ENCODE results near the gene NHLH2.
A peak's percentile ranks its signal among the peaks of the same experiment; 100 is the strongest.

NHLH2 gene

GRCh38 chr1:115840605-115841460 lies at the start of gene NHLH2:
Gene NHLH2 (minus strand): TSS chr1:115841126. CDS start chr1:115838372, 2,754 bp downstream.
- peak; percentile 92 for DNase-seq

- DNase-seq: no peak
These were observed 49.7 kb upstream of the NHLH2 start for GRCh38 chr1:115890580-115890979.

GRCh38 chr1:115888976-115889375 lies 48.0 kb upstream of the NHLH2 start:
- DNase-seq: no peak

- DNase-seq: no peak
These were observed 42.3 kb upstream of the NHLH2 start for GRCh38 chr1:115882913-115883902.

GRCh38 chr1:115880981-115881672 lies 40.2 kb upstream of the NHLH2 start:
- DNase-seq: no peak

GRCh38 chr1:115879977-115880376 lies 39.1 kb upstream of the NHLH2 start:
- no peak for DNase-seq

GRCh38 chr1:115877511-115877910 lies 36.6 kb upstream of the NHLH2 start:
- DNase-seq: no peak

GRCh38 chr1:115874904-115875303 lies 34.0 kb upstream of the NHLH2 start:
- DNase-seq: no peak

- DNase-seq: no peak
These were observed 33.6 kb upstream of the NHLH2 start for GRCh38 chr1:115874497-115874896.

GRCh38 chr1:115873184-115873583 lies 32.3 kb upstream of the NHLH2 start:
- DNase-seq: no peak

- no peak for DNase-seq
These were observed 28.1 kb upstream of the NHLH2 start for GRCh38 chr1:115869064-115869463.

GRCh38 chr1:115867216-115867615 lies 26.3 kb upstream of the NHLH2 start:
- DNase-seq: no peak

GRCh38 chr1:115865704-115866380 lies 24.9 kb upstream of the NHLH2 start:
- DNase-seq: no peak

- DNase-seq: no peak
These were observed 21.5 kb upstream of the NHLH2 start for GRCh38 chr1:115862403-115862802.

- DNase-seq: no peak
These were observed 13.1 kb upstream of the NHLH2 start for GRCh38 chr1:115854005-115854404.

- DNase-seq: no peak
These were observed 10.0 kb upstream of the NHLH2 start for GRCh38 chr1:115850937-115851336.

GRCh38 chr1:115847787-115848186 lies 6.9 kb upstream of the NHLH2 start:
- DNase-seq: no peak

GRCh38 chr1:115842948-115843347 lies 2.0 kb upstream of the NHLH2 start:
- no peak for DNase-seq

GRCh38 chr1:115839679-115840237 lies 1.2 kb downstream of the NHLH2 start:
- no peak for DNase-seq

- no peak for DNase-seq
These were observed 1.8 kb downstream of the NHLH2 start for GRCh38 chr1:115839029-115839678.

GRCh38 chr1:115838431-115839028 lies 2.4 kb downstream of the NHLH2 start:
- no peak for DNase-seq

Data from NCI-H524 treated with DMSO at 0.1 percent for 48 hours (cell line).